NCI-H2081 treated with DMSO at 0.1 percent for 48 hours (cell line): Measurements from ENCODE around the gene LRCH3.
"Not testable (repeated sequence)": the region's sequence is repeated elsewhere in the genome, so short reads cannot be mapped to it uniquely, and the experiment has no call there.

ENCODE experiments used
- DNase-seq: peaks from one replicate; lab custom pipeline; 2025; lab: John Stamatoyannopoulos, UW

LRCH3 gene

GRCh38 chr3:197926418-197926817, 135.4 kb downstream of the LRCH3 start:
- no peak for DNase-seq

GRCh38 chr3:197927578-197927977, 136.5 kb downstream of the LRCH3 start:
- not testable (repeated sequence) for DNase-seq

GRCh38 chr3:197936819-197937384, 145.8 kb downstream of the LRCH3 start:
- DNase-seq: no peak
